ENCODE results near the gene AGAP9. TPM values are rescaled to one million over a fixed set of nuclear protein-coding genes. Genes with fewer than 3 reads are reported as not detected.
"Not testable (repeated sequence)": the region's sequence is repeated elsewhere in the genome, so short reads cannot be mapped to it uniquely, and the experiment has no call there.

The AGAP9 gene
- total RNA-seq, 4 donors from 2014 or later = 1.0 to 12.8 (median 1.5) TPM

DNA sequence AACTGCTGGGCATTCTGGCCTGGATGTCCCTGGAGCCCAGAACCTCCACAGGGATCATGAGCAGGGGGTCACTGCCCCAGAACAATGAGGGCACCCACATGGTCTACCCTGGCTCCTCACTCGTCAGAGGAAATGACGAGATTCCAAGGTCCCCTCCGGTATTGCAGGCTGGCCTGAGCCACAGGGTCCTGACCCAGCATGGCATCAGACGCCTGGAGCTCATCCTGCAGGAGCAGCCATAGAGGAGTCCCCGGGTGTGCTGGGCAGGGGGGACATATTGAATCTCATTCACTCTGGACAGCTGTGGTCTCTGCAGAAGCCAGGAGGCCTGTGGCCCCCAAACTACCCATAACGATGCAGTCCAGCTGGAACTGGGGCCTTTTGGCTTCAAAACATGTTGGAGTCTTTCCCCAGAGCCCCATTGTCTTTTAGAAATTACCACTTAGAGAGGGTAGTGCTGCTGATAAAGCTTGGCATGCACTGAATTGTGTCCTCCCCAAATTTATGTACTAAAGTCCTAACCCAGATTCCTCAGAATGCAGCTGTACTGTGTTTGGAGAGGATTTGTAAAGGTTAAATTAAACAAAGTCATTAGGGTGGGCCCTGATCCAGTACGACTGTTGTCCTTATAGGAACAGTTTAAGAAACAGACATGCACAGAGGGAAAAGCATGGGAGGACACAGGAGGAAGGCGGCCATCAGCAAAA lies 67.2 kb downstream of the AGAP9 start:
- intact Hi-C loops (cut with DNase I; ENCODE audit: low total_unique reads) = no loop called here
- TF ChIP-seq, protein P1, sequence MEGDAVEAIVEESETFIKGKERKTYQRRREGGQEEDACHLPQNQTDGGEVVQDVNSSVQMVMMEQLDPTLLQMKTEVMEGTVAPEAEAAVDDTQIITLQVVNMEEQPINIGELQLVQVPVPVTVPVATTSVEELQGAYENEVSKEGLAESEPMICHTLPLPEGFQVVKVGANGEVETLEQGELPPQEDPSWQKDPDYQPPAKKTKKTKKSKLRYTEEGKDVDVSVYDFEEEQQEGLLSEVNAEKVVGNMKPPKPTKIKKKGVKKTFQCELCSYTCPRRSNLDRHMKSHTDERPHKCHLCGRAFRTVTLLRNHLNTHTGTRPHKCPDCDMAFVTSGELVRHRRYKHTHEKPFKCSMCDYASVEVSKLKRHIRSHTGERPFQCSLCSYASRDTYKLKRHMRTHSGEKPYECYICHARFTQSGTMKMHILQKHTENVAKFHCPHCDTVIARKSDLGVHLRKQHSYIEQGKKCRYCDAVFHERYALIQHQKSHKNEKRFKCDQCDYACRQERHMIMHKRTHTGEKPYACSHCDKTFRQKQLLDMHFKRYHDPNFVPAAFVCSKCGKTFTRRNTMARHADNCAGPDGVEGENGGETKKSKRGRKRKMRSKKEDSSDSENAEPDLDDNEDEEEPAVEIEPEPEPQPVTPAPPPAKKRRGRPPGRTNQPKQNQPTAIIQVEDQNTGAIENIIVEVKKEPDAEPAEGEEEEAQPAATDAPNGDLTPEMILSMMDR (IDR thresholded peaks at IDR 0.05) = no peak
- no peak for TF ChIP-seq POLR2A (IDR thresholded peaks at IDR 0.05)
- H3K27me3 ChIP-seq = no peaks in the 10 kb centered on the region
- no peaks in the 10 kb centered on the region for H3K9me3 ChIP-seq
- H3K27ac ChIP-seq = no peak overlapping the region
- DNase-seq = no peak
- H3K4me1 ChIP-seq = no peaks in the 10 kb centered on the region
- H3K4me3 ChIP-seq = no peak overlapping the region
- H3K36me3 ChIP-seq = no peaks in the 10 kb centered on the region

DNA sequence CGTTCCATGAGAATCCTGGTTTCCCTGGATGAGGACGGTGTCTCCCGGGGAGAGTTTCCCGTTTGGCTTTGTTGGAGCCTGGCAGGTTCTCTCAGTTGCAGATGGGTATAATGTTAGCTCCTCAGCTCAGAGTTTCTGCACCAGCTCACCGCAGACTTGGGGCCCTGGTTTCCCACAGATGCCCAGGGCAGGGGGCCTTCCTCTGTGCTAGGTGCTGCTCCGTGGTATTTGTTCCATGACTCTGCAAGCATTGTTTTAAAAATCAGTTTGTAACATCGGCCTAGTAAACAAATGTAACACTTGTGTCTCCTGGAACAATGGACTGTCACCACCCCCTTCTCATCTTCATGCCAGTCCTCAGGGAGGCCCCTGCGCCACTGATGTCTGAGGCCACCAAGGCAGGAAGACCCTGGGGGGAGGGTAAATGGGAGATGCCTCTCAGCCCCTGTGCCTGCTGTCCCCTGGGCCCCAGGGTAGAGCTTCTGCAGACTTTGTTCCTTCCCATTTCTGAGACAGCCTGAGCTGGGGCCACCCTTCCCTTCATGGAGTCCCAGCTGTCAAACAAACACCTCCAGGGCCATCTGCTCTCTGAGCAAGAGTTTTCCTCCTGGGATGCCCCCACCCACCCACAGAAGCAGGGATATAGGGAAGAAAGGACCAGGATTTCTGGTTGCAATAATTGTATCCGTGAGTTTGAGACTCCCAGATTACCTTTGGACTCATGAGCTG lies 67.9 kb downstream of the AGAP9 start:
- H3K4me3 ChIP-seq; H3K9me3 ChIP-seq; H3K4me1 ChIP-seq; H3K27me3 ChIP-seq; H3K27ac ChIP-seq; intact Hi-C loops (cut with DNase I; ENCODE audit: low total_unique reads); H3K36me3 ChIP-seq; DNase-seq: not testable (repeated sequence)

DNA sequence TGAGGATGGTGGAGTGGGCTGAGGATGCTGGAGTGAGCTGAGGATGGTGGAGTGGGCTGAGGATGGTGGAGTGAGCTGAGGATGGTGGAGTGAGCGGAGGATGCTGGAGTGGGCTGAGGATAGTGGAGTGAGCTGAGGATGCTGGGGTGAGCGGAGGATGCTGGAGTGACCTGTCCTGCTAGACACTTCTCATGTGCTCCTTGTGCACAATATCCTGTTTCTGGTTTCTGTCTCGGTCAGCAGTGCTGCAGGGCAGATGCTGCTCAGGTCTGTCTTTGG lies 68.7 kb downstream of the AGAP9 start:
- H3K9me3 ChIP-seq = no peaks in the 10 kb centered on the region
- H3K36me3 ChIP-seq = no peaks in the 10 kb centered on the region
- no peak overlapping the region for H3K4me3 ChIP-seq
- no peaks in the 10 kb centered on the region for H3K4me1 ChIP-seq
- no peak overlapping the region for H3K27ac ChIP-seq
- no peak for DNase-seq
- intact Hi-C loops (cut with DNase I; ENCODE audit: low total_unique reads) = no loop called here
- TF ChIP-seq, protein P1 (IDR thresholded peaks at IDR 0.05) = no peak
- no peak for TF ChIP-seq POLR2A (IDR thresholded peaks at IDR 0.05)
- H3K27me3 ChIP-seq = no peaks in the 10 kb centered on the region

DNA sequence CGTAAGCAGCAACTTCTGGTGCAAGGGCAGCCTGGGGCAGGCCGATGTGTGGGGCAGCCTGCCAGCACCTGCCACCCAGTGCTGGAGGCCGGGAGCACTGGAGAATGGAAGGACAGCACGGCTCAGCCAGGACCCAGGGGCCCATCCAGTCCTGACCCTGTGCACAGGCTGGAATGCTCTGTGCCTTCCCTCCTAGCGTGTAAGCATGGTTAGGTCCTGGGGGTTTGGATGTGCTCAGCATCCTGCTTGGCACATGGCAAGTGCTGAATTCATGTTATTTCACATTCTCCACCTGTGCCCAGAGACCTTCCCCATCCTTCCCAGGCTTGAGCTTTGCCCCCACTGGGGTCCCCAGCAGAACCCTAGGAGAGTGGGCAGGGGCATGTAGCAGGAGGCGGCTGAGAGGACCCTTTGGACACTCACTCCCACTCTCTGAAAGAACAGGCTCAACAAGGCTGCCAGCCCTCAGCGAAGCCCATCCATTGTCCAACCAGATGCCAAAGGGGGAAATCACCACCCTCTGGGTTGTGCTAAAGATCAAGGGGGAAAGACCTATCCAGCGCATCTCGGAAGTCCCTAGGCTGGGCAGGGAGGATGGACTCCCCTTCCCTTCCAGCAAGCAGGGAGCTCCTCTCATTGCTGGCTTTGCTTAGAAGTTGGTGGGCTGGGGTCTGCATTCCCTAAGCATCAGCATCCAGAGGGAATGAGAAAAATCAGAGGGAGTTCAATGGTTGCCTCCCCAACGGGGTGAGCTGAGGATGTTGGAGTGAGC lies 69.2 kb downstream of the AGAP9 start:
- H3K4me1 ChIP-seq = no peaks in the 10 kb centered on the region
- H3K36me3 ChIP-seq = no peaks in the 10 kb centered on the region
- H3K4me3 ChIP-seq = no peak overlapping the region
- intact Hi-C loops (cut with DNase I; ENCODE audit: low total_unique reads) = no loop called here
- H3K27me3 ChIP-seq = no peaks in the 10 kb centered on the region
- no peak for DNase-seq
- no peaks in the 10 kb centered on the region for H3K9me3 ChIP-seq
- TF ChIP-seq POLR2A (IDR thresholded peaks at IDR 0.05) = no peak
- TF ChIP-seq, protein P1 (IDR thresholded peaks at IDR 0.05) = no peak
- no peak overlapping the region for H3K27ac ChIP-seq

DNA sequence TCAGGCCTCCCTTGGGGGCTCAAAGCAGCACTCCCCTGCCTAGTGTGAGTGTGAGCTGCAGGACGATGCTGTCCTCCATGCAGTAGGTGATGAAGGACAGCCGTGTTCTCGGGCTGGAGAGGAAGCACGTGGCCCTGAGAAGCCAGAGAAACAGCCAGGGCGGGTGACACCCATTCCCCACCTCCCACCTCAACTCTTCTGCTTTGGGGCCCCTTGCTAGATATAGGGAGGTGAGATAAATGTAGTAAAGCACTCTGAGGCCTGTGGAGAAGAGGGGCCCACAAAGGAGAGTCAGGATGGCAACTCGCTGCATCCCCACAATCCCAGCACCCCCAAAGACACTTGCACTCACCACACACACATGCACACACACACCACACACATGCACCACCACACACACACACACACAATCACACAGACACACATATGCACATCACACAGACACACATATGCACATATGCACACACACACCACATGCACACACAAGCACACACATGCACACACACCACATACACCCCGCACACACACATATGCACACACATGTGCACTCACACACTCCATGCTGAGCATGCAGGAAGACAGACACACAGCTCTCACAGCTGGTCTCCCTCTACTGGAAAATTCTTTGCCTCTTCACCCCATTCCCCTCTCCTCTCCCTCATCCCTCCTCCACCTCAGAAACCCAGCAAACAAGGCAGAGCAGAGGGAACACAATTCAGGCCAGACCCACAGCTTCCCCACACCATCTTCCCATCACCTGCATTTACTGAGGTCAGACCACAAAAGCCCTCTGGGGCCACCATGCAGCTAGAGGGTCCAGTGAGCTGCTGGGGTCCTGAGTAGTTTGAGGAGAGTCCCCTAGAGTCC lies 70.1 kb downstream of the AGAP9 start:
- no peaks in the 10 kb centered on the region for H3K4me1 ChIP-seq
- no peaks in the 10 kb centered on the region for H3K9me3 ChIP-seq
- no peak overlapping the region for H3K27ac ChIP-seq
- no peaks in the 10 kb centered on the region for H3K27me3 ChIP-seq
- intact Hi-C loops (cut with DNase I; ENCODE audit: low total_unique reads) = no loop called here
- TF ChIP-seq, protein P1 (IDR thresholded peaks at IDR 0.05) = no peak
- no peak for TF ChIP-seq POLR2A (IDR thresholded peaks at IDR 0.05)
- no peak overlapping the region for H3K4me3 ChIP-seq
- DNase-seq = no peak
- no peaks in the 10 kb centered on the region for H3K36me3 ChIP-seq

Data from uterus (tissue), 4 donors.